HEK293 (cell line): ENCODE results near the gene CEBPG.

Source experiments
- EGR2 ChIP-seq: fragments of 450-650 bp; formaldehyde crosslinking; IDR thresholded peaks from 2 replicates; pipeline ENCODE4 v1.5.1; 2016; ENCODE audit warnings: low read depth, missing biosample characterization, missing genetic modification characterization
- GLI4 ChIP-seq: fragments of 450-650 bp; formaldehyde crosslinking; IDR thresholded peaks from 2 replicates; pipeline ENCODE4 v1.5.1; 2016; ENCODE audit warnings: missing biosample characterization, missing genetic modification characterization
- KLF16 ChIP-seq: fragments of 450-650 bp; formaldehyde crosslinking; IDR thresholded peaks from 2 replicates; pipeline ENCODE4 v1.5.1; 2017; ENCODE audit warnings: missing biosample characterization, missing genetic modification characterization
- KLF9 ChIP-seq: fragments of 450-650 bp; formaldehyde crosslinking; IDR thresholded peaks from 2 replicates; pipeline ENCODE4 v1.5.1; 2016; ENCODE audit warnings: missing biosample characterization, missing genetic modification characterization, low read depth
- MZF1 ChIP-seq: fragments of 450-650 bp; formaldehyde crosslinking; IDR thresholded peaks from 2 replicates; pipeline ENCODE4 v1.5.1; 2017; ENCODE audit warnings: missing biosample characterization, missing genetic modification characterization, borderline replicate concordance
- PATZ1 ChIP-seq: fragments of 450-650 bp; formaldehyde crosslinking; IDR thresholded peaks from 2 replicates; pipeline ENCODE4 v1.5.1; 2016; ENCODE audit warnings: missing biosample characterization, missing genetic modification characterization
- SP7 ChIP-seq: fragments of 450-650 bp; formaldehyde crosslinking; IDR thresholded peaks from 2 replicates; pipeline ENCODE4 v1.5.1; 2016; ENCODE audit warnings: missing biosample characterization, missing genetic modification characterization
- TCF7L2 ChIP-seq: IDR thresholded peaks from 2 replicates; pipeline ENCODE4 v1.6.1; 2011; ENCODE audit warnings: low read depth, mild to moderate bottlenecking, inconsistent platforms, low read length, moderate library complexity, borderline replicate concordance
- ZBTB10 ChIP-seq: fragments of 450-650 bp; formaldehyde crosslinking; IDR thresholded peaks from 2 replicates; pipeline ENCODE4 v1.5.1; 2016; ENCODE audit warnings: missing biosample characterization, missing genetic modification characterization
- ZBTB8A ChIP-seq: fragments of 450-650 bp; formaldehyde crosslinking; IDR thresholded peaks from 2 replicates; pipeline ENCODE4 v1.5.1; 2016; ENCODE audit warnings: missing biosample characterization, missing genetic modification characterization
- ZFP69B ChIP-seq: fragments of 450-650 bp; formaldehyde crosslinking; IDR thresholded peaks from 2 replicates; pipeline ENCODE4 v1.5.1; 2016; ENCODE audit warnings: missing biosample characterization, missing genetic modification characterization
- ZNF121 ChIP-seq: fragments of 450-650 bp; formaldehyde crosslinking; IDR thresholded peaks from 2 replicates; pipeline ENCODE4 v1.5.1; 2016; ENCODE audit warnings: missing biosample characterization, missing genetic modification characterization
- ZNF155 ChIP-seq: fragments of 450-650 bp; formaldehyde crosslinking; IDR thresholded peaks from 2 replicates; pipeline ENCODE4 v1.5.1; 2016; ENCODE audit warnings: missing biosample characterization, missing genetic modification characterization
- ZNF174 ChIP-seq: fragments of 450-650 bp; formaldehyde crosslinking; IDR thresholded peaks from 2 replicates; pipeline ENCODE4 v1.5.0; 2017; ENCODE audit warnings: missing biosample characterization, mild to moderate bottlenecking, missing genetic modification characterization
- ZNF184 ChIP-seq: fragments of 450-650 bp; IDR thresholded peaks from 2 replicates; pipeline ENCODE4 v1.5.1; 2018; ENCODE audit warnings: missing biosample characterization, mild to moderate bottlenecking, missing genetic modification characterization
- ZNF2 ChIP-seq: fragments of 450-650 bp; formaldehyde crosslinking; IDR thresholded peaks from 2 replicates; pipeline ENCODE4 v1.5.1; 2016; ENCODE audit warnings: missing biosample characterization, missing genetic modification characterization
- ZNF280D ChIP-seq: fragments of 450-650 bp; formaldehyde crosslinking; IDR thresholded peaks from 2 replicates; pipeline ENCODE4 v1.5.1; 2016; ENCODE audit warnings: missing biosample characterization, missing genetic modification characterization
- ZNF391 ChIP-seq: fragments of 450-650 bp; formaldehyde crosslinking; IDR thresholded peaks from 2 replicates; pipeline ENCODE4 v1.5.1; 2016; ENCODE audit warnings: low read depth, missing biosample characterization, missing genetic modification characterization, borderline replicate concordance
- ZNF501 ChIP-seq: fragments of 450-650 bp; formaldehyde crosslinking; IDR thresholded peaks from 2 replicates; pipeline ENCODE4 v1.5.1; 2016; ENCODE audit warnings: missing biosample characterization, missing genetic modification characterization
- ZNF571 ChIP-seq: fragments of 450-650 bp; formaldehyde crosslinking; IDR thresholded peaks from 2 replicates; pipeline ENCODE4 v1.5.0; 2017; ENCODE audit warnings: missing biosample characterization, missing genetic modification characterization
- ZNF621 ChIP-seq: fragments of 450-650 bp; formaldehyde crosslinking; IDR thresholded peaks from 2 replicates; pipeline ENCODE4 v1.5.1; 2017; ENCODE audit warnings: missing biosample characterization, missing genetic modification characterization
- ZNF654 ChIP-seq: fragments of 450-650 bp; formaldehyde crosslinking; IDR thresholded peaks from 2 replicates; pipeline ENCODE4 v1.5.1; 2016; ENCODE audit warnings: low read depth, missing biosample characterization, missing genetic modification characterization
- ZNF692 ChIP-seq: fragments of 450-650 bp; formaldehyde crosslinking; IDR thresholded peaks from 2 replicates; pipeline ENCODE4 v1.5.1; 2016; ENCODE audit warnings: missing biosample characterization, missing genetic modification characterization

CEBPG gene

GRCh38 chr19:33406521-33407139 lies 33.1 kb downstream of the CEBPG start (continued):
- TF ChIP-seq ZBTB10 (tag by site-specific recombination) (peak; percentile 42; the same call in 1 of the 2 replicates), ZNF280D (tag by site-specific recombination) (no peak), ZNF391 (tag by site-specific recombination) (0 out of 2 replicates have a peak, but pooled peaks have one; percentile 86), ZNF501 (tag by site-specific recombination) (peak; percentile 58; the same call in 1 of the 2 replicates), KLF16 (peak; percentile 46; the same call in 1 of the 2 replicates), ZNF621 (tag by site-specific recombination) (peak; percentile 9; the same call in 1 of the 2 replicates), KLF9 (tag by site-specific recombination) (no peak), ZBTB8A (tag by site-specific recombination) (peak; percentile 48; the same call in 1 of the 2 replicates), ZNF571 (tag by site-specific recombination) (0 out of 2 replicates have a peak, but pooled peaks have one; percentile 48), ZNF174 (no peak), PATZ1 (peak; percentile 64), EGR2 (tag by site-specific recombination) (0 out of 2 replicates have a peak, but pooled peaks have one; percentile 15), ZNF155 (tag by site-specific recombination) (no peak), GLI4 (tag by site-specific recombination) (0 out of 2 replicates have a peak, but pooled peaks have one; percentile 17), TCF7L2 (no peak), SP7 (tag by site-specific recombination) (0 out of 2 replicates have a peak, but pooled peaks have one; percentile 57), ZFP69B (tag by site-specific recombination) (peak; percentile 56; the same call in 1 of the 2 replicates), ZNF692 (peak; percentile 75), ZNF121 (tag by site-specific recombination) (no peak), ZNF2 (peak; percentile 99), ZNF184 (no peak), ZNF654 (tag by site-specific recombination) (peak; percentile 97), MZF1 (tag by site-specific recombination) (no peak)
- TF ChIP-seq, all 188 proteins: peak for 39
